K562 (cell line): Measurements from ENCODE around the gene ISYNA1. TPM values are rescaled to one million over a fixed set of nuclear protein-coding genes. Genes with fewer than 3 reads are reported as not detected.
A peak's percentile ranks its signal among the peaks of the same experiment; 100 is the strongest.

Experiments
- CAMTA2 ChIP-seq: fragments of 250-450 bp; sonication (Bioruptor Pico); conservative IDR thresholded peaks from 2 replicates; pipeline ENCODE4 v1.5.1; 2022
- DIDO1 ChIP-seq: fragments of 450-650 bp; IDR thresholded peaks from 2 replicates; pipeline ENCODE4 v1.6.1; 2016; ENCODE audit warnings: low read depth, missing biosample characterization, missing genetic modification characterization
- ELF4 ChIP-seq: fragments of 450-650 bp; formaldehyde crosslinking; IDR thresholded peaks from 2 replicates; pipeline ENCODE4 v1.4.0; 2022; ENCODE audit warnings: missing genetic modification characterization
- GATAD2A ChIP-seq: fragments of 450-650 bp; IDR thresholded peaks from 2 replicates; pipeline ENCODE4 v1.6.1; 2017
- MECOM ChIP-seq: fragments of 250-450 bp; sonication (Bioruptor Pico); IDR thresholded peaks from 2 replicates; pipeline ENCODE4 v1.8.0; 2022; ENCODE audit warnings: inconsistent platforms
- NFIX ChIP-seq: fragments of 250-450 bp; sonication (Bioruptor Pico); IDR thresholded peaks from 2 replicates; pipeline ENCODE4 v1.4.0; 2020; ENCODE audit warnings: low read depth, mild to moderate bottlenecking, moderate library complexity
- NR3C1 ChIP-seq: sonication (generic); formaldehyde crosslinking; IDR thresholded peaks from 2 replicates; pipeline ENCODE4 v1.8.1; 2022; ENCODE audit warnings: missing genetic modification reagents
- PCBP1 ChIP-seq: fragments of 200-400 bp; formaldehyde crosslinking; IDR thresholded peaks from 2 replicates; pipeline ENCODE4 v1.6.1; 2018; ENCODE audit warnings: mild to moderate bottlenecking, low read depth, low read length; ENCODE audit not compliant: poor library complexity, severe bottlenecking
- RBM14 ChIP-seq: fragments of 200-400 bp; formaldehyde crosslinking; IDR thresholded peaks from 2 replicates; pipeline ENCODE4 v1.6.1; 2018; ENCODE audit warnings: low read depth, mild to moderate bottlenecking, low read length, moderate library complexity, borderline replicate concordance; ENCODE audit not compliant: insufficient read depth
- SETDB1 ChIP-seq: IDR thresholded peaks from one replicate; pipeline ENCODE4 v1.6.1; 2012; ENCODE audit warnings: low read length, control low read depth, inconsistent platforms
- SIRT6 ChIP-seq: IDR thresholded peaks from one replicate; pipeline ENCODE4 v1.6.1; 2012; ENCODE audit warnings: low read depth, mild to moderate bottlenecking, control low read depth, inconsistent platforms, low read length, moderate library complexity
- SNIP1 ChIP-seq: fragments of 450-650 bp; IDR thresholded peaks from 2 replicates; pipeline ENCODE4 v1.7.1; 2017; ENCODE audit warnings: low read depth, mild to moderate bottlenecking
- TAL1 ChIP-seq: fragments of 450-650 bp; IDR thresholded peaks from 2 replicates; pipeline ENCODE4 v1.6.1; 2016; ENCODE audit warnings: mild to moderate bottlenecking
- TBP ChIP-seq: optimal IDR thresholded peaks from 2 replicates; pipeline ENCODE3; 2011; ENCODE audit warnings: low read depth, low read length, improper control_type of control experiment
- THAP7 ChIP-seq: fragments of 250-450 bp; sonication (Bioruptor Pico); IDR thresholded peaks from 2 replicates; pipeline ENCODE4 v1.5.0; 2021
- ZBTB43 ChIP-seq: sonication (generic); formaldehyde crosslinking; IDR thresholded peaks from 2 replicates; pipeline ENCODE4 v1.8.0; 2023; ENCODE audit warnings: mild to moderate bottlenecking, missing genetic modification reagents
- ZBTB7A ChIP-seq: IDR thresholded peaks from 2 replicates; pipeline ENCODE4 v1.6.1; 2011; ENCODE audit warnings: low read depth, mild to moderate bottlenecking, low read length, moderate library complexity, borderline replicate concordance; ENCODE audit not compliant: control insufficient read depth
- ZNF184 ChIP-seq: sonication (generic); formaldehyde crosslinking; IDR thresholded peaks from 2 replicates; pipeline ENCODE4 v1.5.0; 2020; ENCODE audit warnings: missing genetic modification reagents
- ZNF316 ChIP-seq: fragments of 450-650 bp; IDR thresholded peaks from 2 replicates; pipeline ENCODE4 v1.6.1; 2016
- ZNF436 ChIP-seq: fragments of 250-450, 450-650 bp; sonication (Bioruptor Pico); formaldehyde crosslinking; IDR thresholded peaks from 2 replicates; pipeline ENCODE4 v1.7.0; 2020; ENCODE audit warnings: mild to moderate bottlenecking
- polyA plus RNA-seq, 8 experiments: library from polyadenylated mRNA; depleted of rRNA in 4 of 8; stranded (reverse) in 5 of 8; unstranded in 3 of 8; fragments of >200 nt; fragmentation: Nextera tagmentation in 2 of 8; fragmentation: Illumina TruSeq in 1 of 8; extraction: Ambion mirVana in 2 of 8; extraction: Trizol in 1 of 8; gene quantifications; 2 replicates each; pipeline versions ENCODE4 v1.2.1 to v1.2.3, GENCODE V29; 2011 to 2014; ENCODE audit warnings: inconsistent platforms in 1 of 8, missing spikeins in 1 of 8
- total RNA-seq, 7 experiments: library from RNA; depleted of rRNA in 6 of 7; stranded (reverse); fragments of >200 nt in 6 of 7; fragmentation: Illumina TruSeq in 2 of 7; extraction: Trizol in 2 of 7; gene quantifications; 2 replicates each; pipeline versions ENCODE4 v1.2.1 to v1.2.3, GENCODE V29; 2011 to 2021; ENCODE audit warnings: low replicate concordance in 1 of 7
- TF ChIP-seq, protein P1 (sequence below): fragments of 450-650 bp; formaldehyde crosslinking; conservative IDR thresholded peaks from 2 replicates; pipeline ENCODE4 v1.4.0; 2022; ENCODE audit warnings: mild to moderate bottlenecking, missing genetic modification characterization
- TF ChIP-seq, protein P2 (sequence below): fragments of 250-450 bp; sonication (Bioruptor Pico); IDR thresholded peaks from 2 replicates; pipeline ENCODE4 v1.4.0; 2020; ENCODE audit warnings: mild to moderate bottlenecking, moderate library complexity, borderline replicate concordance
- TF ChIP-seq, protein P3 (sequence below): fragments of 250-450 bp; sonication (Bioruptor Pico); IDR thresholded peaks from 2 replicates; pipeline ENCODE4 v1.4.0; 2020; ENCODE audit warnings: borderline replicate concordance

ISYNA1 gene
- total and polyA plus RNA-seq, 9 of the 15 experiments (the other 6 are each of a cell fraction or from before 2014, with no cell fraction given), result 21.8 to 460 (median 93.2) TPM

- no peak for TF ChIP-seq PCBP1
- TF ChIP-seq, protein P1, sequence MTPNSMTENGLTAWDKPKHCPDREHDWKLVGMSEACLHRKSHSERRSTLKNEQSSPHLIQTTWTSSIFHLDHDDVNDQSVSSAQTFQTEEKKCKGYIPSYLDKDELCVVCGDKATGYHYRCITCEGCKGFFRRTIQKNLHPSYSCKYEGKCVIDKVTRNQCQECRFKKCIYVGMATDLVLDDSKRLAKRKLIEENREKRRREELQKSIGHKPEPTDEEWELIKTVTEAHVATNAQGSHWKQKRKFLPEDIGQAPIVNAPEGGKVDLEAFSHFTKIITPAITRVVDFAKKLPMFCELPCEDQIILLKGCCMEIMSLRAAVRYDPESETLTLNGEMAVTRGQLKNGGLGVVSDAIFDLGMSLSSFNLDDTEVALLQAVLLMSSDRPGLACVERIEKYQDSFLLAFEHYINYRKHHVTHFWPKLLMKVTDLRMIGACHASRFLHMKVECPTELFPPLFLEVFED (CRISPR knock-in tag), result no peak
- TF ChIP-seq TAL1, result no peak
- 0 out of 2 replicates have a peak, but pooled peaks have one; percentile 41 for TF ChIP-seq MECOM (CRISPR knock-in tag)
- TF ChIP-seq, protein P2, sequence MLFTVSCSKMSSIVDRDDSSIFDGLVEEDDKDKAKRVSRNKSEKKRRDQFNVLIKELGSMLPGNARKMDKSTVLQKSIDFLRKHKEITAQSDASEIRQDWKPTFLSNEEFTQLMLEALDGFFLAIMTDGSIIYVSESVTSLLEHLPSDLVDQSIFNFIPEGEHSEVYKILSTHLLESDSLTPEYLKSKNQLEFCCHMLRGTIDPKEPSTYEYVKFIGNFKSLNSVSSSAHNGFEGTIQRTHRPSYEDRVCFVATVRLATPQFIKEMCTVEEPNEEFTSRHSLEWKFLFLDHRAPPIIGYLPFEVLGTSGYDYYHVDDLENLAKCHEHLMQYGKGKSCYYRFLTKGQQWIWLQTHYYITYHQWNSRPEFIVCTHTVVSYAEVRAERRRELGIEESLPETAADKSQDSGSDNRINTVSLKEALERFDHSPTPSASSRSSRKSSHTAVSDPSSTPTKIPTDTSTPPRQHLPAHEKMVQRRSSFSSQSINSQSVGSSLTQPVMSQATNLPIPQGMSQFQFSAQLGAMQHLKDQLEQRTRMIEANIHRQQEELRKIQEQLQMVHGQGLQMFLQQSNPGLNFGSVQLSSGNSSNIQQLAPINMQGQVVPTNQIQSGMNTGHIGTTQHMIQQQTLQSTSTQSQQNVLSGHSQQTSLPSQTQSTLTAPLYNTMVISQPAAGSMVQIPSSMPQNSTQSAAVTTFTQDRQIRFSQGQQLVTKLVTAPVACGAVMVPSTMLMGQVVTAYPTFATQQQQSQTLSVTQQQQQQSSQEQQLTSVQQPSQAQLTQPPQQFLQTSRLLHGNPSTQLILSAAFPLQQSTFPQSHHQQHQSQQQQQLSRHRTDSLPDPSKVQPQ (CRISPR knock-in tag), result no peak
- TF ChIP-seq ZNF184 (CRISPR knock-in tag), result no peak
- no peak for TF ChIP-seq GATAD2A
- no peak for TF ChIP-seq ZNF436 (CRISPR knock-in tag)
- TF ChIP-seq TBP, result peak; percentile 47
- peak; percentile 69 for TF ChIP-seq ZBTB7A
- no peak for TF ChIP-seq NR3C1 (CRISPR knock-in tag)
- TF ChIP-seq CAMTA2 (CRISPR knock-in tag), result no peak
- no peak for TF ChIP-seq ELF4
- no peak for TF ChIP-seq ZNF316
- TF ChIP-seq SIRT6, result no peak
- 0 out of 2 replicates have a peak, but pooled peaks have one; percentile 30 for TF ChIP-seq ZBTB43 (CRISPR knock-in tag)
- no peak for TF ChIP-seq RBM14
- TF ChIP-seq SETDB1, result no peak
- no peak for TF ChIP-seq NFIX (CRISPR knock-in tag)
- no peak for TF ChIP-seq DIDO1 (tag)
- TF ChIP-seq, protein P3, sequence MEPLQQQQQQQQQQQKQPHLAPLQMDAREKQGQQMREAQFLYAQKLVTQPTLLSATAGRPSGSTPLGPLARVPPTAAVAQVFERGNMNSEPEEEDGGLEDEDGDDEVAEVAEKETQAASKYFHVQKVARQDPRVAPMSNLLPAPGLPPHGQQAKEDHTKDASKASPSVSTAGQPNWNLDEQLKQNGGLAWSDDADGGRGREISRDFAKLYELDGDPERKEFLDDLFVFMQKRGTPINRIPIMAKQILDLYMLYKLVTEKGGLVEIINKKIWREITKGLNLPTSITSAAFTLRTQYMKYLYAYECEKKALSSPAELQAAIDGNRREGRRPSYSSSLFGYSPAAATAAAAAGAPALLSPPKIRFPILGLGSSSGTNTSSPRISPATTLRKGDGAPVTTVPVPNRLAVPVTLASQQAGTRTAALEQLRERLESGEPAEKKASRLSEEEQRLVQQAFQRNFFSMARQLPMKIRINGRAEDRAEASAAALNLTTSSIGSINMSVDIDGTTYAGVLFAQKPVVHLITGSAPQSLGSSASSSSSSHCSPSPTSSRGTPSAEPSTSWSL (CRISPR knock-in tag), result no peak
- TF ChIP-seq THAP7, result no peak
- TF ChIP-seq SNIP1, result no peak
Measured at GRCh38 chr19:18401580-18402112, 36.3 kb downstream of the ISYNA1 start (continued).
